ENCODE results near the gene DNAAF5. TPM values are rescaled to one million over a fixed set of nuclear protein-coding genes. Genes with fewer than 3 reads are reported as not detected.

DNAAF5 gene
- total and polyA plus RNA-seq, 2 of the 13 experiments (the other 11 are each of a cell fraction or from before 2014, with no cell fraction given), result 11.9 to 21.5 TPM

DNA sequence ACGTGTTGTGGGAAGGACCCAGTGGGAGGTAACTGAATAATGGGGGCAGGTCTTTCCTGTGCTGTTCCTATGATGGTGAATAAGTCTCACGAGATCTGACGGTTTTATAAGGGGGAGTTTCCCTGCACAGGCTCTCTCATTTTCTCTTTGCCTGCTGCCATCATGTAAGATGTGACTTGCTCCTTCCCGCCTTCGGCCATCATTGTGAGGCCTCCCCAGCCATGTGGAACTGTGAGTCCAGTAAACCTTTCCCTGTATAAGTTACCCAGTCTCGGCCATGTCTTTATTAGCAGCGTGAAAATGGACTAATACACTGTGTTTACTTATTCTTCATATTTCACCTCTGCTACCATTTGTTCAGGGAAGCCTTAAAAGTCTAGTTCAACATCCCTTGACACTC lies 2.2 kb upstream of the DNAAF5 start (continued):
- TF ChIP-seq, protein P1, sequence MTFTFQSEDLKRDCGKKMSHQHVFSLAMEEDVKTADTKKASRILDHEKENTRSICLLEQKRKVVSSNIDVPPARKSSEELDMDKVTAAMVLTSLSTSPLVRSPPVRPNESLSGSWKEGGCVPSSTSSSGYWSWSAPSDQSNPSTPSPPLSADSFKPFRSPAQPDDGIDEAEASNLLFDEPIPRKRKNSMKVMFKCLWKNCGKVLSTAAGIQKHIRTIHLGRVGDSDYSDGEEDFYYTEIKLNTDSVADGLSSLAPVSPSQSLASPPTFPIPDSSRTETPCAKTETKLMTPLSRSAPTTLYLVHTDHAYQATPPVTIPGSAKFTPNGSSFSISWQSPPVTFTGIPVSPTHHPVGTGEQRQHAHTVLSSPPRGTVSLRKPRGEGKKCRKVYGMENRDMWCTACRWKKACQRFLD (CRISPR knock-in tag; IDR thresholded peaks at IDR 0.05; ENCODE audit: borderline replicate concordance), result no peak
- TF ChIP-seq, protein P2, sequence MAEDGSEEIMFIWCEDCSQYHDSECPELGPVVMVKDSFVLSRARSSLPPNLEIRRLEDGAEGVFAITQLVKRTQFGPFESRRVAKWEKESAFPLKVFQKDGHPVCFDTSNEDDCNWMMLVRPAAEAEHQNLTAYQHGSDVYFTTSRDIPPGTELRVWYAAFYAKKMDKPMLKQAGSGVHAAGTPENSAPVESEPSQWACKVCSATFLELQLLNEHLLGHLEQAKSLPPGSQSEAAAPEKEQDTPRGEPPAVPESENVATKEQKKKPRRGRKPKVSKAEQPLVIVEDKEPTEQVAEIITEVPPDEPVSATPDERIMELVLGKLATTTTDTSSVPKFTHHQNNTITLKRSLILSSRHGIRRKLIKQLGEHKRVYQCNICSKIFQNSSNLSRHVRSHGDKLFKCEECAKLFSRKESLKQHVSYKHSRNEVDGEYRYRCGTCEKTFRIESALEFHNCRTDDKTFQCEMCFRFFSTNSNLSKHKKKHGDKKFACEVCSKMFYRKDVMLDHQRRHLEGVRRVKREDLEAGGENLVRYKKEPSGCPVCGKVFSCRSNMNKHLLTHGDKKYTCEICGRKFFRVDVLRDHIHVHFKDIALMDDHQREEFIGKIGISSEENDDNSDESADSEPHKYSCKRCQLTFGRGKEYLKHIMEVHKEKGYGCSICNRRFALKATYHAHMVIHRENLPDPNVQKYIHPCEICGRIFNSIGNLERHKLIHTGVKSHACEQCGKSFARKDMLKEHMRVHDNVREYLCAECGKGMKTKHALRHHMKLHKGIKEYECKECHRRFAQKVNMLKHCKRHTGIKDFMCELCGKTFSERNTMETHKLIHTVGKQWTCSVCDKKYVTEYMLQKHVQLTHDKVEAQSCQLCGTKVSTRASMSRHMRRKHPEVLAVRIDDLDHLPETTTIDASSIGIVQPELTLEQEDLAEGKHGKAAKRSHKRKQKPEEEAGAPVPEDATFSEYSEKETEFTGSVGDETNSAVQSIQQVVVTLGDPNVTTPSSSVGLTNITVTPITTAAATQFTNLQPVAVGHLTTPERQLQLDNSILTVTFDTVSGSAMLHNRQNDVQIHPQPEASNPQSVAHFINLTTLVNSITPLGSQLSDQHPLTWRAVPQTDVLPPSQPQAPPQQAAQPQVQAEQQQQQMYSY (CRISPR knock-in tag; IDR thresholded peaks at IDR 0.05), result no peak
- TF ChIP-seq, protein P3, sequence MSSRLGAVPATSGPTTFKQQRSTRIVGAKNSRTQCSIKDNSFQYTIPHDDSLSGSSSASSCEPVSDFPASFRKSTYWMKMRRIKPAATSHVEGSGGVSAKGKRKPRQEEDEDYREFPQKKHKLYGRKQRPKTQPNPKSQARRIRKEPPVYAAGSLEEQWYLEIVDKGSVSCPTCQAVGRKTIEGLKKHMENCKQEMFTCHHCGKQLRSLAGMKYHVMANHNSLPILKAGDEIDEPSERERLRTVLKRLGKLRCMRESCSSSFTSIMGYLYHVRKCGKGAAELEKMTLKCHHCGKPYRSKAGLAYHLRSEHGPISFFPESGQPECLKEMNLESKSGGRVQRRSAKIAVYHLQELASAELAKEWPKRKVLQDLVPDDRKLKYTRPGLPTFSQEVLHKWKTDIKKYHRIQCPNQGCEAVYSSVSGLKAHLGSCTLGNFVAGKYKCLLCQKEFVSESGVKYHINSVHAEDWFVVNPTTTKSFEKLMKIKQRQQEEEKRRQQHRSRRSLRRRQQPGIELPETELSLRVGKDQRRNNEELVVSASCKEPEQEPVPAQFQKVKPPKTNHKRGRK (CRISPR knock-in tag; IDR thresholded peaks at IDR 0.05), result no peak
- TF ChIP-seq TCF7 (IDR thresholded peaks at IDR 0.05; ENCODE audit: low read depth) (no peak), POLR2AphosphoS2 (IDR thresholded peaks at IDR 0.05; ENCODE audit: low read depth, low read length) (no peak), ERF (CRISPR knock-in tag; IDR thresholded peaks at IDR 0.05) (no peak), RORA (CRISPR knock-in tag; IDR thresholded peaks at IDR 0.05) (no peak), FOXM1 (CRISPR knock-in tag; IDR thresholded peaks at IDR 0.05) (no peak), FOXA1 (IDR thresholded peaks at IDR 0.05) (no peak), FOXA1 (CRISPR knock-in tag; IDR thresholded peaks at IDR 0.05) (no peak)

Measured in HepG2 (cell line).